Mucosa of descending colon (tissue), 3 donors: ENCODE measurements around the gene CD200R1. TPM values are rescaled to one million over a fixed set of nuclear protein-coding genes. Genes with fewer than 3 reads are reported as not detected.
A peak's percentile ranks its signal among the peaks of the same experiment; 100 is the strongest.

ENCODE experiments used
- ATAC-seq: fragments of 200-7000 bp; cut with Tn5 transposase; one replicate; pipeline ENCODE4 v1.9.1; 2020; ENCODE audit warnings: mild to moderate bottlenecking, moderate library complexity
- DNase-seq, 3 donors: peaks; one replicate each; pipeline ENCODE4 v3.0.0-alpha.2; 2020
- H3K36me3 ChIP-seq: fragments of 200-600 bp; one replicate; pipeline ENCODE4 v1.8.0; 2021; ENCODE audit warnings: low read depth, mild to moderate bottlenecking
- H3K4me1 ChIP-seq: fragments of 200-600 bp; one replicate; pipeline ENCODE4 v1.8.0; 2021; ENCODE audit warnings: low read depth, mild to moderate bottlenecking
- H3K4me3 ChIP-seq: fragments of 200-600 bp; one replicate; pipeline ENCODE4 v1.8.0; 2021; ENCODE audit warnings: mild to moderate bottlenecking
- H3K9me3 ChIP-seq: fragments of 200-600 bp; one replicate; pipeline ENCODE4 v1.8.0; 2021; ENCODE audit warnings: mild to moderate bottlenecking
- intact Hi-C, 2 donors: fragments of 100-400 bp; cut with DNase I in 1 of 2; cut with micrococcal nuclease in 1 of 2; formaldehyde crosslinking; loops; one replicate each; pipeline versions ENCODE4 v1.11.0 to v1.11.1; 2022; cut with DNase I, micrococcal nuclease
- total RNA-seq, 3 donors: library from RNA; stranded (reverse); fragmentation: NEBNext Ultra II Directional in 2 of 3; extraction: Animal tissue kit (Norgen Biotek cat#: 25700) in 2 of 3; gene quantifications; one replicate each; pipeline versions ENCODE4 v1.2.1 to v1.2.4, GENCODE V29; 2021 to 2023
- TF ChIP-seq, protein P1 (sequence below): fragments of 200-600 bp; IDR thresholded peaks from one replicate; pipeline ENCODE4 v1.8.0; 2022; ENCODE audit warnings: antibody characterized with exemption, mild to moderate bottlenecking
- donor health status: DM: no; HTN: no; CAD: no; lungs with moderate emphysema.
- donor health status: DM: no; HTN: no; CAD: no.
- donor health status: DM: no; HTN: yes; CAD: no.

CD200R1 gene
- total RNA-seq, 3 donors from 2014 or later = 0.52 to 2.6 (median 1.8) TPM

DNA sequence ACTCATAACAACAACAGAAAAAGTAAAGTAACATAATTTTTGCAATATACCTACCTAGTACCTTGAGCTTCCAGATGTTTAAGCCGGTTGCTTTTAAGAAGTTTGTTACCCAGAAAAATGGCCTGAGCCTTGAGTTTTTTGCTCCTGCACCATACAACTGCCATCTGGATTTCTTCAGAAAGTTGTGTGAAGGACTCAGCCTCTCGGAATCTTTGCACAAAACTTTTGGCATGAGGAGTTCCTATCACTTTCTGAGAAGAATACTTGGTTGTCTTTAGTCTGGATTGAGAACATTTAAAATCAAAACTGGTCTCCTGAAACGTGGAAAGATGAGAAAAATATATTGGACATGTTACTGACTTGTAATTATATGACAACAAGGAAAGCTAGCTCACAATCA is 33.2 kb upstream of the CD200R1 start:
- TF ChIP-seq, protein P1, sequence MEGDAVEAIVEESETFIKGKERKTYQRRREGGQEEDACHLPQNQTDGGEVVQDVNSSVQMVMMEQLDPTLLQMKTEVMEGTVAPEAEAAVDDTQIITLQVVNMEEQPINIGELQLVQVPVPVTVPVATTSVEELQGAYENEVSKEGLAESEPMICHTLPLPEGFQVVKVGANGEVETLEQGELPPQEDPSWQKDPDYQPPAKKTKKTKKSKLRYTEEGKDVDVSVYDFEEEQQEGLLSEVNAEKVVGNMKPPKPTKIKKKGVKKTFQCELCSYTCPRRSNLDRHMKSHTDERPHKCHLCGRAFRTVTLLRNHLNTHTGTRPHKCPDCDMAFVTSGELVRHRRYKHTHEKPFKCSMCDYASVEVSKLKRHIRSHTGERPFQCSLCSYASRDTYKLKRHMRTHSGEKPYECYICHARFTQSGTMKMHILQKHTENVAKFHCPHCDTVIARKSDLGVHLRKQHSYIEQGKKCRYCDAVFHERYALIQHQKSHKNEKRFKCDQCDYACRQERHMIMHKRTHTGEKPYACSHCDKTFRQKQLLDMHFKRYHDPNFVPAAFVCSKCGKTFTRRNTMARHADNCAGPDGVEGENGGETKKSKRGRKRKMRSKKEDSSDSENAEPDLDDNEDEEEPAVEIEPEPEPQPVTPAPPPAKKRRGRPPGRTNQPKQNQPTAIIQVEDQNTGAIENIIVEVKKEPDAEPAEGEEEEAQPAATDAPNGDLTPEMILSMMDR = no peak
- Histone ChIP-seq H3K36me3 (no peaks in the 10 kb centered on the region), H3K9me3 (no peaks in the 10 kb centered on the region), H3K4me1 (no peaks in the 10 kb centered on the region), H3K4me3 (no peak overlapping the region)
- no peak for DNase-seq
- ATAC-seq = no peak
- intact Hi-C loops = no loop called here

DNA sequence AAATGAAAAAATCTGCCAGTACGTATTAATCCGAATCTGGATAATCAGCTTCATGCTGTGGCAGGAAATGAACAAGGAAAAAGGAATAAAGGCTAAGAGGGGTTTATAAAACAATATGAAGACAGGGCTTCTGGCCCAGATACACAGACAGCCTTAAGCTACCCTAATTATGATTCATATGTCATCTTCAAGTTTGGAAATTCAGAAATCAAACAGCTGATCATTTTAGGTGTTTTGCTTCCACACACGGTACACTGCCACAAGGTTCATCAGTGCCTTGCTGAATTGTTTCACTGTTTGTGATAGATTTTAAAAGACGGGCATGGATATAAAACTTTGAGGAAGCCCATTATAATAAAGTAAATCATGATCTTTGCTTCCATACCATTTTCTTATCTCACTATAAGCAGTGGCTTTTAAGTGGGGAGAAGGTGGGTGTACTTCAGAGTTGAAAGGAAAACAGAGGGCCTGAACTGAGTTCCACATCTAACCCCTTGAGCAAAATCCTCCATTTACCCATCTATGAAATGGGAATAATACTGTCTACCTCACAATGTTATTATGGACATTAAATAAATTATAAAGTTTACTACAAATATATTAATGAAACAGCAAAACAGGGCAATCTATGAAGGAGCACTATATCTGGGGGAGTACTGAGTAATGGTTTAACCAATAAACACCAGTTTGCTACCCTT is 31.6 kb upstream of the CD200R1 start:
- Histone ChIP-seq H3K4me1 (no peaks in the 10 kb centered on the region), H3K9me3 (no peaks in the 10 kb centered on the region), H3K4me3 (no peak overlapping the region), H3K36me3 (no peaks in the 10 kb centered on the region)
- DNase-seq (no peak), ATAC-seq (no peak)
- TF ChIP-seq, protein P1 = no peak
- intact Hi-C loops = no loop called here

DNA sequence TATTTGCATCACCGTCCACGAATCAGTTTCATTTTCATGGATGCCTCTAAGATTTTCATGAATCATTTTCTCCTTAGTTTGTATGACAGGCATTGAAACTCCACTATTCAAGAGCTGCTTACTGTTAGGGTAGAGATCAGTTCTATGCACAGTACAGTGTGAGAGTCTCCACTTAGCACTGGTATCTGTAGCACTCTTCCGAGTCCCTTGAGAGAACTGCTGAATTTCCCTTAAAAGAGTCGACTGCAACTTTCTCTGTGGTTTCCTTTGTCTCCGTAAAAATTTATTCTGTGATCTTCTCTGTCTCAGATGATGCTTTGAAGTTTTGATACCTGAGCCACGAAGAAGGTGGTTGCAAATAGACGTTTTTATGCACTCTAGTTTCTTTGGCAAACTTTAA is 30.7 kb upstream of the CD200R1 start:
- TF ChIP-seq, protein P1 = no peak
- no peaks in the 10 kb centered on the region for H3K9me3 ChIP-seq
- intact Hi-C loops = no loop called here
- ATAC-seq (peak; percentile 44), DNase-seq (no peak)
- H3K36me3 ChIP-seq = no peaks in the 10 kb centered on the region
- H3K4me1 ChIP-seq = no peaks in the 10 kb centered on the region
- H3K4me3 ChIP-seq = no peak overlapping the region

DNA sequence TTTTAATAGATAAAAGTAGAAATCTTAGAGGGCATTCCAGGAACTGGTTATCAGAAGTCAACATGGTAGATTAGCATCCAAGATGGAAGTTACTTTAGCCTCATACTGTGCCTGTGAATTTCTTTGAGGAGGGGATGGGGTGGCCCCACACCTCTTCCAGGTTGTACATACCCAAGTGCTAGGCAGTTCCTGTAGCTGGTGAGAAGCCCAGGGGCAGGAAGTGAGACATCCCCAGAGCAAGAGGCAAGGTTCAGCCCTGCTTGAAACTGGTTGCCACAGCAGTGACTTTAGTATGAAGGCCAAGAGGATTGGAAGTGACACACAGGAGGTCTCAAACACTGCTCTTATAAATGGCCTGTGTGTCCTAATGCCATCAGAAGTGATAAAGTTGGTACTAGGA is 27.8 kb upstream of the CD200R1 start:
- ATAC-seq = peak; percentile 70
- no peaks in the 10 kb centered on the region for H3K4me1 ChIP-seq

DNA sequence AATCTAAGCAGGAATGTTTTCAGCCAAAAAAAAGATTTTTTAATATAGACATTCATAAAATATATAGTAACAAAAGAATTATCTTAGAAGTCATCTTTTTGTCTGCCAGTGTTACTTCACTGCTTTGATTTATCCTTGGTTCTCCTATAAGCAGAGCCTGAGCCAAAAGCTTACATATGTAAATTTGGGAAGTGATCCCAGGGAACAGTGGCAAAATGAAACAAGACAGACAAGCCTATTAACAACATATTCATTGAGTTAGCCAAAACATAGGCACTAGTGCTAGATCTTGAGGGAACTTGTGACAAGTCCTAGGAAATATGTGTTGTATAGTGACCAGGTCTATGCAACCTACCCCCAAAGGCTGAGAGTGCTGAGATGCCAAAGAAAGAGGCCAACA is 27.1 kb upstream of the CD200R1 start:
- no peak overlapping the region for H3K4me3 ChIP-seq
- no peak for DNase-seq
- no peaks in the 10 kb centered on the region for H3K4me1 ChIP-seq
- TF ChIP-seq, protein P1 = no peak
- ATAC-seq = no peak
- intact Hi-C loops = no loop called here
- no peaks in the 10 kb centered on the region for H3K9me3 ChIP-seq
- no peaks in the 10 kb centered on the region for H3K36me3 ChIP-seq

More for the DNA sequence above, 27.8 kb upstream of the CD200R1 start:
- TF ChIP-seq, protein P1 = no peak
- DNase-seq = no peak
- intact Hi-C loops = no loop called here
- Histone ChIP-seq H3K9me3 (no peaks in the 10 kb centered on the region), H3K4me3 (no peak overlapping the region), H3K36me3 (no peaks in the 10 kb centered on the region)

DNA sequence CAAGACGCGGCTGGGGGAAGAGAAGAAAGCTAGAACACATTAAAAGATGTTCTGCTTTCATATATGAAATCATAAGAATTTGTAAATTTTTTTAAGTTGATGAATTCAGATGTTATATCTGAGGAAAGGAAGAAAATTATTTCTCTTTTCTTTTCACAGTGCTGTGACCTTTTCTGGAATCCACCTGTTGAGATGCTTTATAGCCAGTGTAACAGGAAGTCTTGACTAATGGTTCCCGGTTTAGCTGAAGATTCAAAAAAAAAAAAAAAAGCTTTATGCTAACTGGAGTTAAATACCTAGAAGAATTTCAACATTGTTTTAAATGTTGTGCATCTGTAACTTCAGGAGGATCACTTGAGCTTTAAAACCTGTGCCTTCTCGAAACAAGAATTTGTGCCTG is 25.8 kb upstream of the CD200R1 start:
- DNase-seq (no peak), ATAC-seq (no peak)
- no peaks in the 10 kb centered on the region for H3K4me1 ChIP-seq
- intact Hi-C loops = no loop called here
- H3K9me3 ChIP-seq = no peaks in the 10 kb centered on the region
- TF ChIP-seq, protein P1 = no peak
- H3K36me3 ChIP-seq = no peaks in the 10 kb centered on the region
- no peak overlapping the region for H3K4me3 ChIP-seq
